ENCODE measurements around the gene TMOD1. TPM values are rescaled to one million over a fixed set of nuclear protein-coding genes. Genes with fewer than 3 reads are reported as not detected.

Gene TMOD1
- total and polyA plus RNA-seq, 2 experiments from 2014 or later, result 0.69 to 4.5 TPM

DNA sequence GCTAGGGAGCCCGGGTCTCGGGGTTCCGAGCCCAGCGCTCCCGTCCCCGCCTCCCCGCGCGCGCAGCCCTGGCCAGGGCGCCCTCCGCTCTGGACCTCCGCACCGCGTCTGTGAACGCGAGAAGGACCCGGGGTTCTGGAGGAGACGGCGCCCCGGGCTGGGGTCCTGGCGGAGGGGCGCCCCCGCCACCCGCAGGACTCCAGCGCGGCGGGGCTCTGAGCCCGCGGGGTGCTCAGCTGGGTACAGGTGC, 431 bp downstream of the TMOD1 start (continued):
- TF ChIP-seq, protein P1, sequence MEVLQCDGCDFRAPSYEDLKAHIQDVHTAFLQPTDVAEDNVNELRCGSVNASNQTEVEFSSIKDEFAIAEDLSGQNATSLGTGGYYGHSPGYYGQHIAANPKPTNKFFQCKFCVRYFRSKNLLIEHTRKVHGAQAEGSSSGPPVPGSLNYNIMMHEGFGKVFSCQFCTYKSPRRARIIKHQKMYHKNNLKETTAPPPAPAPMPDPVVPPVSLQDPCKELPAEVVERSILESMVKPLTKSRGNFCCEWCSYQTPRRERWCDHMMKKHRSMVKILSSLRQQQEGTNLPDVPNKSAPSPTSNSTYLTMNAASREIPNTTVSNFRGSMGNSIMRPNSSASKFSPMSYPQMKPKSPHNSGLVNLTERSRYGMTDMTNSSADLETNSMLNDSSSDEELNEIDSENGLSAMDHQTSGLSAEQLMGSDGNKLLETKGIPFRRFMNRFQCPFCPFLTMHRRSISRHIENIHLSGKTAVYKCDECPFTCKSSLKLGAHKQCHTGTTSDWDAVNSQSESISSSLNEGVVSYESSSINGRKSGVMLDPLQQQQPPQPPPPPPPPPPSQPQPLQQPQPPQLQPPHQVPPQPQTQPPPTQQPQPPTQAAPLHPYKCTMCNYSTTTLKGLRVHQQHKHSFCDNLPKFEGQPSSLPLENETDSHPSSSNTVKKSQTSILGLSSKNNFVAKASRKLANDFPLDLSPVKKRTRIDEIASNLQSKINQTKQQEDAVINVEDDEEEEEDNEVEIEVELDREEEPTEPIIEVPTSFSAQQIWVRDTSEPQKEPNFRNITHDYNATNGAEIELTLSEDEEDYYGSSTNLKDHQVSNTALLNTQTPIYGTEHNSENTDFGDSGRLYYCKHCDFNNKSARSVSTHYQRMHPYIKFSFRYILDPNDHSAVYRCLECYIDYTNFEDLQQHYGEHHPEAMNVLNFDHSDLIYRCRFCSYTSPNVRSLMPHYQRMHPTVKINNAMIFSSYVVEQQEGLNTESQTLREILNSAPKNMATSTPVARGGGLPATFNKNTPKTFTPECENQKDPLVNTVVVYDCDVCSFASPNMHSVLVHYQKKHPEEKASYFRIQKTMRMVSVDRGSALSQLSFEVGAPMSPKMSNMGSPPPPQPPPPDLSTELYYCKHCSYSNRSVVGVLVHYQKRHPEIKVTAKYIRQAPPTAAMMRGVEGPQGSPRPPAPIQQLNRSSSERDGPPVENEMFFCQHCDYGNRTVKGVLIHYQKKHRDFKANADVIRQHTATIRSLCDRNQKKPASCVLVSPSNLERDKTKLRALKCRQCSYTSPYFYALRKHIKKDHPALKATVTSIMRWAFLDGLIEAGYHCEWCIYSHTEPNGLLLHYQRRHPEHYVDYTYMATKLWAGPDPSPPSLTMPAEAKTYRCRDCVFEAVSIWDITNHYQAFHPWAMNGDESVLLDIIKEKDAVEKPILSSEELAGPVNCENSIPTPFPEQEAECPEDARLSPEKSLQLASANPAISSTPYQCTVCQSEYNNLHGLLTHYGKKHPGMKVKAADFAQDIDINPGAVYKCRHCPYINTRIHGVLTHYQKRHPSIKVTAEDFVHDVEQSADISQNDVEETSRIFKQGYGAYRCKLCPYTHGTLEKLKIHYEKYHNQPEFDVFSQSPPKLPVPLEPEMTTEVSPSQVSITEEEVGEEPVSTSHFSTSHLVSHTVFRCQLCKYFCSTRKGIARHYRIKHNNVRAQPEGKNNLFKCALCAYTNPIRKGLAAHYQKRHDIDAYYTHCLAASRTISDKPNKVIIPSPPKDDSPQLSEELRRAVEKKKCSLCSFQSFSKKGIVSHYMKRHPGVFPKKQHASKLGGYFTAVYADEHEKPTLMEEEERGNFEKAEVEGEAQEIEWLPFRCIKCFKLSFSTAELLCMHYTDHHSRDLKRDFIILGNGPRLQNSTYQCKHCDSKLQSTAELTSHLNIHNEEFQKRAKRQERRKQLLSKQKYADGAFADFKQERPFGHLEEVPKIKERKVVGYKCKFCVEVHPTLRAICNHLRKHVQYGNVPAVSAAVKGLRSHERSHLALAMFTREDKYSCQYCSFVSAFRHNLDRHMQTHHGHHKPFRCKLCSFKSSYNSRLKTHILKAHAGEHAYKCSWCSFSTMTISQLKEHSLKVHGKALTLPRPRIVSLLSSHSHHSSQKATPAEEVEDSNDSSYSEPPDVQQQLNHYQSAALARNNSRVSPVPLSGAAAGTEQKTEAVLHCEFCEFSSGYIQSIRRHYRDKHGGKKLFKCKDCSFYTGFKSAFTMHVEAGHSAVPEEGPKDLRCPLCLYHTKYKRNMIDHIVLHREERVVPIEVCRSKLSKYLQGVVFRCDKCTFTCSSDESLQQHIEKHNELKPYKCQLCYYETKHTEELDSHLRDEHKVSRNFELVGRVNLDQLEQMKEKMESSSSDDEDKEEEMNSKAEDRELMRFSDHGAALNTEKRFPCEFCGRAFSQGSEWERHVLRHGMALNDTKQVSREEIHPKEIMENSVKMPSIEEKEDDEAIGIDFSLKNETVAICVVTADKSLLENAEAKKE (CRISPR knock-in tag; IDR thresholded peaks at IDR 0.05), result no peak
- TF ChIP-seq JUNB (IDR thresholded peaks at IDR 0.05; ENCODE audit: unreplicated experiment) (no peak), NANOG (IDR thresholded peaks at IDR 0.05; ENCODE audit: borderline replicate concordance) (no peak)

DNA sequence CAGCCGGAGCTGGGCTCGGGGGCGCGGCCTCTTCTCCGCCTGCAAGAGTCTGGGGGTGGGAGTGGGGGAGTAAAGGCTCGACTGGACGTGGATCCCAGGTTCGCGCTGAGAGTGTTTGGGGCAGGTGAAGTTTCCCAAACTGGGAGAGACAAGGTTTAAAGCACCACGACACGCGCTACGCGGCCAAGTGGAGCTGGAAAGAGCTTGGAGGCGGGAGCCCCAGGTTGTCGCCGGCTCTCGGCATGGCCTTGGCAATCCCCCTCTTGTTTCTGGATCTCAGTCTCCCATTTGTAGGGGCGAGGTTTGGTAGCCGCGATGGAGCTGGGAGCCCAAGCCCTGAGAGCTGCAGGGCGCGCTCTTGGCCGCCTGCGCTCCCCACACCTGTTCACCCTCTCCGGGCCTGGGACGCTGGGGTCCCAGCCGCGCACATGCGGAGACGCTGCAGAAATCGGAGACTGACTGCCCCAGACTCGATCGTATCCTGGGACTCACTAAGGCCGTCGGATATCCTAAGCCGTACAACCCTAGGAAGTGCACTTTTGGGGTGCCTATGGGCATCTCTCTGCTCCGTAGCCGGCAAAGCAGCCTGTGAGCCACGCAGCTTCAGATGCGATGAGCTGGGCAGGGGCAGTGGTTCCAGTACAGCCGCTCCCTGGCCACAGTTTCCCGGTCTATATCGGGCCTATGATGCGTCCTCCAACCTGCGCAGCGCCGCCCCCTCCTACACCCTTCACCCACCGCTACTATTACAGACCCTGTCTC, 937 bp downstream of the TMOD1 start:
- Histone ChIP-seq H2AFZ (peak overlapping the region; percentile 98), H3K27ac (ENCODE audit: low read depth) (no peak overlapping the region), H3K79me2 (replicated peaks; ENCODE audit: insufficient read depth) (no peaks in the 10 kb centered on the region), H3K36me3 (ENCODE audit: insufficient read depth) (no peaks in the 10 kb centered on the region), H3K4me2 (peak overlapping the region; percentile 98), H4K20me1 (replicated peaks; ENCODE audit: insufficient read depth) (no peaks in the 10 kb centered on the region), H3K9me2 (ENCODE audit: insufficient read depth) (no peaks in the 10 kb centered on the region), H3K4me3 (peak overlapping the region; percentile 80), H3K4me1 (ENCODE audit: insufficient read depth) (peaks cover 11% of the 10 kb centered on the region), H3F3A (replicated peaks; ENCODE audit: low read depth) (no peaks in the 10 kb centered on the region; the same call in 1 of the 2 replicates), H3K27me3 (ENCODE audit: insufficient read depth) (peaks cover 82% of the 10 kb centered on the region)
- Mint-ChIP-seq H3K36me3 (ENCODE audit: low read depth) (peaks cover 2% of the 10 kb centered on the region; the same call in 1 of the 3 replicates), H3K27ac (no peak overlapping the region), H3K9me3 (peaks cover 4% of the 10 kb centered on the region; the same call in 1 of the 3 replicates), H3K4me1 (peaks cover 11% of the 10 kb centered on the region), H3K4me3 (peak overlapping the region; percentile 72), H3K27me3 (ENCODE audit: insufficient read depth, low read depth, poor library complexity) (peaks cover 60% of the 10 kb centered on the region)
- ATAC-seq (peak; percentile 73), DNase-seq (ENCODE audit: low spot score) (peak; percentile 67)
- TF ChIP-seq, protein P2, sequence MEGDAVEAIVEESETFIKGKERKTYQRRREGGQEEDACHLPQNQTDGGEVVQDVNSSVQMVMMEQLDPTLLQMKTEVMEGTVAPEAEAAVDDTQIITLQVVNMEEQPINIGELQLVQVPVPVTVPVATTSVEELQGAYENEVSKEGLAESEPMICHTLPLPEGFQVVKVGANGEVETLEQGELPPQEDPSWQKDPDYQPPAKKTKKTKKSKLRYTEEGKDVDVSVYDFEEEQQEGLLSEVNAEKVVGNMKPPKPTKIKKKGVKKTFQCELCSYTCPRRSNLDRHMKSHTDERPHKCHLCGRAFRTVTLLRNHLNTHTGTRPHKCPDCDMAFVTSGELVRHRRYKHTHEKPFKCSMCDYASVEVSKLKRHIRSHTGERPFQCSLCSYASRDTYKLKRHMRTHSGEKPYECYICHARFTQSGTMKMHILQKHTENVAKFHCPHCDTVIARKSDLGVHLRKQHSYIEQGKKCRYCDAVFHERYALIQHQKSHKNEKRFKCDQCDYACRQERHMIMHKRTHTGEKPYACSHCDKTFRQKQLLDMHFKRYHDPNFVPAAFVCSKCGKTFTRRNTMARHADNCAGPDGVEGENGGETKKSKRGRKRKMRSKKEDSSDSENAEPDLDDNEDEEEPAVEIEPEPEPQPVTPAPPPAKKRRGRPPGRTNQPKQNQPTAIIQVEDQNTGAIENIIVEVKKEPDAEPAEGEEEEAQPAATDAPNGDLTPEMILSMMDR (conservative IDR thresholded peaks at IDR 0.05; ENCODE audit: low read depth in 2 of 2), result no peak
- TF ChIP-seq EZH2 (IDR thresholded peaks at IDR 0.05; ENCODE audit: low read depth, unreplicated experiment) (peak; percentile 76), EZH2phosphoT487 (IDR thresholded peaks at IDR 0.05; ENCODE audit: unreplicated experiment) (peak; percentile 38)

Data from GM23338 (cell line).